Measurements from ENCODE around the gene OGN. TPM values are rescaled to one million over a fixed set of nuclear protein-coding genes. Genes with fewer than 3 reads are reported as not detected.
A peak's percentile ranks its signal among the peaks of the same experiment; 100 is the strongest.

OGN gene
- total and polyA plus RNA-seq, 2 donors (not counting 3 experiments of a cell fraction or from before 2014, with no cell fraction given), result not detected

DNA sequence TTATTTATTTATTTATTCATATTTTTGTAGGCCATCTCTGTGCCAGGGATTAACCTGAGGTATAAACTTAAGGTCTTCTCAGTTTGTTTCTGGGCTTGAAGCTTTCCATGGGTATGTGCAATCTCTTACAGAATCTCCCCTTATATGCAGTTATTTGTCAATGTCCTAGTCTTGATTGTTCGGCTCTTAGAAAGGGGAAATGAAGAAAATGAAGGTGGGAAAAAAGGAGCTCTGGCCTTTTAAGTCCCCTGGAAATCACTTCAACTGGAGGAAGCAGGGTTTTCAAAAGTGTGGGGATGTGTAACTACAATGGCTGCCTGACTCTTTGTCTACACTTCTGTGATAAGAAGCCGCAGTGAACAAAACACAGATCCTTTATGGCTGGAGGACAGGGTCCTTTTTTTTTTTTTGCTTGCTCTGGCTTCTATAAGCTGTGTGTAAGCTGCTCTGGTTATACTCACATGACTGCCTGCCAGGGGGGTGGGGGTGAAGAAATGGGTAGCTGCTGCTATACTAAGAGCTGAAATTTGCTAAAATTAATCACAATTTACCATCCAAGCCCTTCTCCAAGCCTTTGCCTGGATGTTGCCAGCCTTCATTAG is 44.9 kb downstream of the OGN start:
- Histone ChIP-seq H3K27ac (ENCODE audit: insufficient read depth, low read depth, low read length) (no peak overlapping the region), H2AFZ (ENCODE audit: low read depth, low read length) (peak overlapping the region; percentile 20), H3K9me1 (replicated peaks; ENCODE audit: control insufficient read depth, extremely low read depth, insufficient read depth, low read length) (no peaks in the 10 kb centered on the region), H3K9ac (replicated peaks; ENCODE audit: extremely low read depth, insufficient read depth, low read length) (no peak overlapping the region), H3K27me3 (ENCODE audit: control insufficient read depth in 2 of 2, insufficient read depth in 2 of 2, low read length in 2 of 2) (no peaks in the 10 kb centered on the region), H3K9me3 (replicated peaks; ENCODE audit: control insufficient read depth, insufficient read depth, low read length) (no peaks in the 10 kb centered on the region), H3K36me3 (ENCODE audit: control insufficient read depth in 2 of 2, extremely low read depth in 1 of 2, insufficient read depth in 2 of 2, low read length in 2 of 2) (no peaks in the 10 kb centered on the region), H4K20me1 (replicated peaks; ENCODE audit: control insufficient read depth, extremely low read depth, insufficient read depth, low read length) (no peaks in the 10 kb centered on the region), H3K79me2 (ENCODE audit: control insufficient read depth, insufficient read depth, low read length) (no peaks in the 10 kb centered on the region), H3K4me3 (replicated peaks in 1 of 3; ENCODE audit: insufficient read depth in 1 of 3, low read depth in 1 of 3, low read length in 3 of 3) (no peak overlapping the region), H3K4me1 (ENCODE audit: control insufficient read depth, extremely low read depth, insufficient read depth, low read length) (no peaks in the 10 kb centered on the region), H3K4me2 (ENCODE audit: insufficient read depth, low read length) (no peak overlapping the region)
- no peak for FAIRE-seq
- DNase-seq (ENCODE audit: low read depth, low spot score), result no peak
- no TSS peak for BruUV-seq (replicated peaks)
- intact Hi-C loops (cut with micrococcal nuclease) (no loop called here), dilution Hi-C loops (cut with MboI; ENCODE audit: extremely low pct_ligation_motif_present, low sequenced_read_pairs) (no loop called here)
- POLR2A ChIA-PET, result no interaction called here
- CTCF ChIA-PET, result interaction anchor here (1.3 to 1.6 kb wide), 2 partner anchors 9 to 24 kb away, joined by 4 read pairs; no protein-coding TSS in a partner anchor
- TF ChIP-seq EZH2 (IDR thresholded peaks at IDR 0.05; ENCODE audit: borderline replicate concordance, low read depth, low read length, severe bottlenecking), result no peak

DNA sequence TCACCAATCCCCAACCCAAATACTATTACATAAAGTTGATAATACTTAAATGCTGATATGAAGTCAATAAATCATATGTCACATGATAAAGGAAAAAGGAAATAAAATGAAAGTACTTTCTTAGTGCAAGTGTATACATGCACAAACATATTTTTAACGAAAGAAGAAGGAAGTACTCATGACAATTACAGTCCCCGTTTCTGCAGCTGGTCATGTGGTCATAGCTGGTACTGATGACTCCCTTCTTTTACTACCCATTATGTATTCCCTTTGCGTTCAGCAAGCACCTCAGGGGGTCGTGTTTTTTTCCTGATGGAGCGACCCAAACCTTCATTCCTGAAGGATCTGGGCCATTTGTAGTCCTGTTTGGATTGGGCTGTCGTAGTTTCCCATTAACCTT is 51.3 kb downstream of the OGN start:
- H2AFZ ChIP-seq (ENCODE audit: low read depth, low read length), result no peak overlapping the region
- H3K9ac ChIP-seq (replicated peaks; ENCODE audit: extremely low read depth, insufficient read depth, low read length), result no peak overlapping the region
- H3K79me2 ChIP-seq (ENCODE audit: control insufficient read depth, insufficient read depth, low read length), result no peaks in the 10 kb centered on the region
- DNase-seq (ENCODE audit: low read depth, low spot score) (no peak), FAIRE-seq (no peak)
- CTCF ChIA-PET, result no interaction called here
- no TSS peak for BruUV-seq (replicated peaks)
- H3K4me3 ChIP-seq (replicated peaks in 1 of 3; ENCODE audit: insufficient read depth in 1 of 3, low read depth in 1 of 3, low read length in 3 of 3), result no peak overlapping the region
- no peak overlapping the region for H3K27ac ChIP-seq (ENCODE audit: insufficient read depth, low read depth, low read length)
- no peaks in the 10 kb centered on the region for H3K36me3 ChIP-seq (ENCODE audit: control insufficient read depth in 2 of 2, extremely low read depth in 1 of 2, insufficient read depth in 2 of 2, low read length in 2 of 2)
- no peaks in the 10 kb centered on the region for H4K20me1 ChIP-seq (replicated peaks; ENCODE audit: control insufficient read depth, extremely low read depth, insufficient read depth, low read length)
- dilution Hi-C loops (cut with MboI; ENCODE audit: extremely low pct_ligation_motif_present, low sequenced_read_pairs) (no loop called here), intact Hi-C loops (cut with micrococcal nuclease) (no loop called here)
- POLR2A ChIA-PET, result no interaction called here
- H3K9me3 ChIP-seq (replicated peaks; ENCODE audit: control insufficient read depth, insufficient read depth, low read length), result no peaks in the 10 kb centered on the region
- H3K27me3 ChIP-seq (ENCODE audit: control insufficient read depth in 2 of 2, insufficient read depth in 2 of 2, low read length in 2 of 2), result no peaks in the 10 kb centered on the region
- H3K9me1 ChIP-seq (replicated peaks; ENCODE audit: control insufficient read depth, extremely low read depth, insufficient read depth, low read length), result no peaks in the 10 kb centered on the region
- no peaks in the 10 kb centered on the region for H3K4me1 ChIP-seq (ENCODE audit: control insufficient read depth, extremely low read depth, insufficient read depth, low read length)
- H3K4me2 ChIP-seq (ENCODE audit: insufficient read depth, low read length), result no peak overlapping the region
- TF ChIP-seq, protein P1, sequence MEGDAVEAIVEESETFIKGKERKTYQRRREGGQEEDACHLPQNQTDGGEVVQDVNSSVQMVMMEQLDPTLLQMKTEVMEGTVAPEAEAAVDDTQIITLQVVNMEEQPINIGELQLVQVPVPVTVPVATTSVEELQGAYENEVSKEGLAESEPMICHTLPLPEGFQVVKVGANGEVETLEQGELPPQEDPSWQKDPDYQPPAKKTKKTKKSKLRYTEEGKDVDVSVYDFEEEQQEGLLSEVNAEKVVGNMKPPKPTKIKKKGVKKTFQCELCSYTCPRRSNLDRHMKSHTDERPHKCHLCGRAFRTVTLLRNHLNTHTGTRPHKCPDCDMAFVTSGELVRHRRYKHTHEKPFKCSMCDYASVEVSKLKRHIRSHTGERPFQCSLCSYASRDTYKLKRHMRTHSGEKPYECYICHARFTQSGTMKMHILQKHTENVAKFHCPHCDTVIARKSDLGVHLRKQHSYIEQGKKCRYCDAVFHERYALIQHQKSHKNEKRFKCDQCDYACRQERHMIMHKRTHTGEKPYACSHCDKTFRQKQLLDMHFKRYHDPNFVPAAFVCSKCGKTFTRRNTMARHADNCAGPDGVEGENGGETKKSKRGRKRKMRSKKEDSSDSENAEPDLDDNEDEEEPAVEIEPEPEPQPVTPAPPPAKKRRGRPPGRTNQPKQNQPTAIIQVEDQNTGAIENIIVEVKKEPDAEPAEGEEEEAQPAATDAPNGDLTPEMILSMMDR (IDR thresholded peaks at IDR 0.05; ENCODE audit: extremely low read depth in 1 of 2, insufficient read depth in 1 of 2, low read depth in 1 of 2, low read length in 2 of 2), result no peak
- TF ChIP-seq, protein P2, sequence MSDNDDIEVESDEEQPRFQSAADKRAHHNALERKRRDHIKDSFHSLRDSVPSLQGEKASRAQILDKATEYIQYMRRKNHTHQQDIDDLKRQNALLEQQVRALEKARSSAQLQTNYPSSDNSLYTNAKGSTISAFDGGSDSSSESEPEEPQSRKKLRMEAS (IDR thresholded peaks at IDR 0.05; ENCODE audit: insufficient read depth, insufficient read length), result no peak
- no peak for TF ChIP-seq FOS (IDR thresholded peaks at IDR 0.05; ENCODE audit: borderline replicate concordance, insufficient read depth, low read length)
- TF ChIP-seq GATA2 (IDR thresholded peaks at IDR 0.05; ENCODE audit: insufficient read depth, insufficient read length, low read depth, low read length), result no peak
- TF ChIP-seq MYC (IDR thresholded peaks at IDR 0.05; ENCODE audit: low read depth, low read length), result no peak
- TF ChIP-seq JUN (IDR thresholded peaks at IDR 0.05; ENCODE audit: borderline replicate concordance, insufficient read depth, insufficient read length, low read depth), result no peak
- TF ChIP-seq POLR2A (IDR thresholded peaks at IDR 0.05; ENCODE audit: low read depth, low read length), result no peak
- no peak for TF ChIP-seq EZH2 (IDR thresholded peaks at IDR 0.05; ENCODE audit: borderline replicate concordance, low read depth, low read length, severe bottlenecking)
- no peak for TF ChIP-seq POLR2AphosphoS5 (IDR thresholded peaks at IDR 0.05; ENCODE audit: insufficient read depth, low read depth, low read length)

All from endothelial cell of umbilical vein (primary cell).